ENCODE measurements around the gene XCL2. TPM values are rescaled to one million over a fixed set of nuclear protein-coding genes. Genes with fewer than 3 reads are reported as not detected.

The XCL2 gene
- total RNA-seq, 2 donors from 2014 or later = not detected

GRCh38 chr1:168514455-168514854 is 29.3 kb downstream of the XCL2 start:
- Histone ChIP-seq H3K36me3 (no peaks in the 10 kb centered on the region), H3K27ac (no peak overlapping the region), H3K27me3 (no peaks in the 10 kb centered on the region), H3K4me1 (peaks cover 0 to 8% of the 10 kb centered on the region in 2 donors), H3K9me3 (no peaks in the 10 kb centered on the region), H3K4me3 (no peak overlapping the region)
- no peak for TF ChIP-seq CTCF (IDR thresholded peaks at IDR 0.05)
- no peak for DNase-seq (ENCODE audit: low spot score)

- H3K4me1 ChIP-seq = peaks cover 0 to 8% of the 10 kb centered on the region in 2 donors
- H3K36me3 ChIP-seq = no peaks in the 10 kb centered on the region
- H3K9me3 ChIP-seq = no peaks in the 10 kb centered on the region
- no peak for TF ChIP-seq CTCF (IDR thresholded peaks at IDR 0.05)
- no peaks in the 10 kb centered on the region for H3K27me3 ChIP-seq
- no peak for DNase-seq (ENCODE audit: low spot score)
- no peak overlapping the region for H3K4me3 ChIP-seq
- H3K27ac ChIP-seq = no peak overlapping the region
These were observed 30.0 kb downstream of the XCL2 start for GRCh38 chr1:168513656-168514404.

- Histone ChIP-seq H3K36me3 (no peaks in the 10 kb centered on the region), H3K27me3 (no peaks in the 10 kb centered on the region), H3K27ac (no peak overlapping the region), H3K4me3 (no peak overlapping the region), H3K9me3 (no peaks in the 10 kb centered on the region), H3K4me1 (peaks cover 0 to 8% of the 10 kb centered on the region in 2 donors)
- TF ChIP-seq CTCF (IDR thresholded peaks at IDR 0.05) = no peak
- no peak for DNase-seq (ENCODE audit: low spot score)
These were observed 30.8 kb downstream of the XCL2 start for GRCh38 chr1:168512864-168513595.

- H3K27me3 ChIP-seq = no peaks in the 10 kb centered on the region
- TF ChIP-seq CTCF (IDR thresholded peaks at IDR 0.05) = no peak
- H3K36me3 ChIP-seq = no peaks in the 10 kb centered on the region
- no peak for DNase-seq (ENCODE audit: low spot score)
- H3K4me1 ChIP-seq = peaks cover 0 to 8% of the 10 kb centered on the region in 2 donors
- no peaks in the 10 kb centered on the region for H3K9me3 ChIP-seq
- H3K4me3 ChIP-seq = no peak overlapping the region
- H3K27ac ChIP-seq = no peak overlapping the region
These were observed 33.7 kb downstream of the XCL2 start for GRCh38 chr1:168509875-168510791.

GRCh38 chr1:168509210-168509609 is 34.6 kb downstream of the XCL2 start:
- no peak overlapping the region for H3K27ac ChIP-seq
- no peak for TF ChIP-seq CTCF (IDR thresholded peaks at IDR 0.05)
- no peak for DNase-seq (ENCODE audit: low spot score)
- peaks cover 0 to 6% of the 10 kb centered on the region in 2 donors for H3K4me1 ChIP-seq
- H3K4me3 ChIP-seq = no peak overlapping the region
- H3K36me3 ChIP-seq = no peaks in the 10 kb centered on the region
- no peaks in the 10 kb centered on the region for H3K27me3 ChIP-seq
- no peaks in the 10 kb centered on the region for H3K9me3 ChIP-seq

Data from right atrium auricular region (tissue), 2 donors.